ENCODE data around the gene DDX10. TPM values are rescaled to one million over a fixed set of nuclear protein-coding genes. Genes with fewer than 3 reads are reported as not detected.

Gene DDX10
- total and polyA plus RNA-seq, 4 donors, result 8.0 to 11.8 (median 9.0) TPM

DNA sequence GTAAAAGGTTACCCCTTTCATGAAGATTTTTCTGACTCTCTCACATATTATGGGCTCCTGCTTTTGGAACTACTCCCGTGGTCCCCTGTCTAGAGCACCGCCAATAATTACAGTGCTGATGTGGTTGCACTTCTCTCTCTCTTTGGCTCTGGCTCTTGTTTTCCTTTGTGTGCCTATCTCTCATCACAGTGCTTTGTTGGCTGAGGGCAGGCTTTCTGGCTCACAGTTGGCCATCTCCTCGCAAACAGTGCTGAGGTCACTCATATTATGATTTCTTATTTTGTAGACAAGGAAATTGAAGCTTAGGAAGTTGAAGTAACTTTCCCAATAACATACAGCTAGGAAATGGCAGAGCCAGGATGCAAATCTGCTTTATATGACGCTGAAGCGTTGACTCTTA is 192.5 kb downstream of the DDX10 start:
- no peaks in the 10 kb centered on the region for H3K36me3 ChIP-seq (ENCODE audit: control insufficient read depth in 4 of 4, insufficient read depth in 3 of 4, low read depth in 1 of 4, low read length in 3 of 4)
- no peaks in the 10 kb centered on the region for H3K27me3 ChIP-seq (ENCODE audit: control insufficient read depth in 4 of 4, insufficient read depth in 4 of 4, low read length in 3 of 4)
- H3K9me3 ChIP-seq (ENCODE audit: control insufficient read depth in 4 of 4, low read length in 3 of 4), result no peaks in the 10 kb centered on the region
- no peak for DNase-seq (ENCODE audit: low spot score)
- no peak overlapping the region for H3K4me3 ChIP-seq (ENCODE audit: low read depth in 1 of 3, low read length in 3 of 3)
- no peaks in the 10 kb centered on the region for H3K4me1 ChIP-seq (ENCODE audit: control insufficient read depth in 4 of 4, insufficient read depth in 4 of 4, low read length in 3 of 4)
- no peak overlapping the region for H3K9ac ChIP-seq (ENCODE audit: low read depth in 1 of 2, low read length in 2 of 2)
- 85% methylated on average over 5 of the region's 5 CpGs for WGBS
- no peak overlapping the region for H3K27ac ChIP-seq (ENCODE audit: low read depth in 1 of 2, low read length in 2 of 2)
- TF ChIP-seq RXRA (IDR thresholded peaks at IDR 0.05) (no peak), NR2F2 (IDR thresholded peaks at IDR 0.05) (peak; percentile 74)

DNA sequence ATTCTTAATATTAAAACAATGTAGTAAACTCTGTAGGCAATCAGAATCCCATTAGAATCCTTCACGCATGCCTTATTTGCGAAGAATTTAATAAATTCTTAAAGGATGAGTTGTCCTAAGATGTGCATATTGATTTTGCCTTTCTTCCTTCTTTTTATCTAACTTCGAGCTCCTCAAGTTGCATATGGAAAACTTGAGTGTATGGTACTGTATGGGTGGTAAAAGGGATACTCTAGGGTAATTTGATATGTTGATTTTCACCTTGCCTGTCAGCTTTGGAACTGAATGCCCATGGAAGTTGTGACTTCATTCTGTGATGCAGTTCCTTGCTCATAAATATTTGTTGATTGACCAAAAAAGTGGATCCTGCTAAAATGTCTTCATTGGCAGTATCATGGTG is 193.8 kb downstream of the DDX10 start:
- Histone ChIP-seq H3K4me3 (ENCODE audit: low read depth in 1 of 3, low read length in 3 of 3) (no peak overlapping the region), H3K9ac (ENCODE audit: low read depth in 1 of 2, low read length in 2 of 2) (no peak overlapping the region), H3K36me3 (ENCODE audit: control insufficient read depth in 4 of 4, insufficient read depth in 3 of 4, low read depth in 1 of 4, low read length in 3 of 4) (no peaks in the 10 kb centered on the region), H3K4me1 (ENCODE audit: control insufficient read depth in 4 of 4, insufficient read depth in 4 of 4, low read length in 3 of 4) (no peaks in the 10 kb centered on the region), H3K9me3 (ENCODE audit: control insufficient read depth in 4 of 4, low read length in 3 of 4) (no peaks in the 10 kb centered on the region), H3K27me3 (ENCODE audit: control insufficient read depth in 4 of 4, insufficient read depth in 4 of 4, low read length in 3 of 4) (no peaks in the 10 kb centered on the region), H3K27ac (ENCODE audit: low read depth in 1 of 2, low read length in 2 of 2) (no peak overlapping the region)
- no peak for DNase-seq (ENCODE audit: low spot score)
- WGBS, result 96% methylated on average over 3 of the region's 3 CpGs
- TF ChIP-seq, protein P1, sequence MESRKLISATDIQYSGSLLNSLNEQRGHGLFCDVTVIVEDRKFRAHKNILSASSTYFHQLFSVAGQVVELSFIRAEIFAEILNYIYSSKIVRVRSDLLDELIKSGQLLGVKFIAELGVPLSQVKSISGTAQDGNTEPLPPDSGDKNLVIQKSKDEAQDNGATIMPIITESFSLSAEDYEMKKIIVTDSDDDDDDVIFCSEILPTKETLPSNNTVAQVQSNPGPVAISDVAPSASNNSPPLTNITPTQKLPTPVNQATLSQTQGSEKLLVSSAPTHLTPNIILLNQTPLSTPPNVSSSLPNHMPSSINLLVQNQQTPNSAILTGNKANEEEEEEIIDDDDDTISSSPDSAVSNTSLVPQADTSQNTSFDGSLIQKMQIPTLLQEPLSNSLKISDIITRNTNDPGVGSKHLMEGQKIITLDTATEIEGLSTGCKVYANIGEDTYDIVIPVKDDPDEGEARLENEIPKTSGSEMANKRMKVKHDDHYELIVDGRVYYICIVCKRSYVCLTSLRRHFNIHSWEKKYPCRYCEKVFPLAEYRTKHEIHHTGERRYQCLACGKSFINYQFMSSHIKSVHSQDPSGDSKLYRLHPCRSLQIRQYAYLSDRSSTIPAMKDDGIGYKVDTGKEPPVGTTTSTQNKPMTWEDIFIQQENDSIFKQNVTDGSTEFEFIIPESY (IDR thresholded peaks at IDR 0.05), result no peak
- TF ChIP-seq RAD21 (IDR thresholded peaks at IDR 0.05) (no peak), FOXA1 (IDR thresholded peaks at IDR 0.05) (no peak), NR2F2 (IDR thresholded peaks at IDR 0.05) (no peak), TAF1 (conservative IDR thresholded peaks at IDR 0.05) (no peak), SP1 (IDR thresholded peaks at IDR 0.05) (no peak), GABPA (IDR thresholded peaks at IDR 0.05 in 1 of 2, conservative IDR thresholded peaks at IDR 0.05 in 1 of 2) (no peak), EGR1 (IDR thresholded peaks at IDR 0.05; ENCODE audit: low read depth in 2 of 2) (no peak)

DNA sequence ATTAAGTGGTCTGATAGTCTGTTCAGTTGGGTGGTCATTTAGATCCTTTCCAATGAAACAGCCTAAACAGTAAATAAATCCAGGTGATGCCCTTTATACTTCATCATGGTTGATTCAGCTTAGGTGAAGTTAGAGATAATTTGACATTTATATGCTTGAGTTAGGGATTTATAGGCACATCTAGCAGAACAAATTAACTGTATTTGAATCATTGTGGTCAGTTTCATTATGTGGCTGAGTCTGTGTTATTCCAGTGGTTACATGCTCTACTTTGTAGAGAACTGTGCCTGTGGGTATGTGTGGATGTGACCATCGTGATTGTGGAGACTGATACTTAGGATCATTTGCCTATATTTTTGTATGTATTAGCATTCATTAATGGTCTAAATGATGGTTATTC is 194.6 kb downstream of the DDX10 start:
- H3K27ac ChIP-seq (ENCODE audit: low read depth in 1 of 2, low read length in 2 of 2), result no peak overlapping the region
- no peak overlapping the region for H3K9ac ChIP-seq (ENCODE audit: low read depth in 1 of 2, low read length in 2 of 2)
- TF ChIP-seq, protein P1 (IDR thresholded peaks at IDR 0.05), result no peak
- no peak for TF ChIP-seq FOXA1 (IDR thresholded peaks at IDR 0.05)
- no peaks in the 10 kb centered on the region for H3K9me3 ChIP-seq (ENCODE audit: control insufficient read depth in 4 of 4, low read length in 3 of 4)
- WGBS, result 93% methylated on average over 1 of the region's 1 CpG
- H3K36me3 ChIP-seq (ENCODE audit: control insufficient read depth in 4 of 4, insufficient read depth in 3 of 4, low read depth in 1 of 4, low read length in 3 of 4), result no peaks in the 10 kb centered on the region
- H3K4me3 ChIP-seq (ENCODE audit: low read depth in 1 of 3, low read length in 3 of 3), result no peak overlapping the region
- DNase-seq (ENCODE audit: low spot score), result no peak
- no peaks in the 10 kb centered on the region for H3K27me3 ChIP-seq (ENCODE audit: control insufficient read depth in 4 of 4, insufficient read depth in 4 of 4, low read length in 3 of 4)
- H3K4me1 ChIP-seq (ENCODE audit: control insufficient read depth in 4 of 4, insufficient read depth in 4 of 4, low read length in 3 of 4), result no peaks in the 10 kb centered on the region

DNA sequence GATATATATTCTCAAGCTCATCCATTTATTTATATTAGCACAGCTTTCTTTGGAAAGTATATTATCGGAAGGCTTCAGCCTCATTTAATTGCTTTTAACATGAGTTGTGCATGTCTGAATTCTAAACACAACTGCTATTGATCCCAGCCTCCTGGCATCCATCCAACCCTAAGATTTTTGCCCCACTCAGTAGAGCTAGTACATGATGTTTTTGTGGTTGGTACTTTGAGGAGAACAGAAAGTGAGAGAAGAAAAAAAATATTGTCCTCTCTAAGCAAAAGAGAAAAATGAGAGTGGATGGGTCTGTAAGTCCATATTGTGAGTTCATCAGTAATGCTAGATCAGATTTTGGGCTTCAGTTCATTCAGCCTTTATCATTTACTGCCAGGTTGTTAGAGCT is 198.7 kb downstream of the DDX10 start:
- no peaks in the 10 kb centered on the region for H3K36me3 ChIP-seq (ENCODE audit: control insufficient read depth in 4 of 4, insufficient read depth in 3 of 4, low read depth in 1 of 4, low read length in 3 of 4)
- TF ChIP-seq EGR1 (IDR thresholded peaks at IDR 0.05; ENCODE audit: low read depth in 2 of 2) (no peak), YY1 (IDR thresholded peaks at IDR 0.05) (no peak), FOXA1 (IDR thresholded peaks at IDR 0.05) (no peak), GABPA (IDR thresholded peaks at IDR 0.05 in 1 of 2, conservative IDR thresholded peaks at IDR 0.05 in 1 of 2) (no peak)
- TF ChIP-seq, protein P2, sequence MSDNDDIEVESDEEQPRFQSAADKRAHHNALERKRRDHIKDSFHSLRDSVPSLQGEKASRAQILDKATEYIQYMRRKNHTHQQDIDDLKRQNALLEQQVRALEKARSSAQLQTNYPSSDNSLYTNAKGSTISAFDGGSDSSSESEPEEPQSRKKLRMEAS (IDR thresholded peaks at IDR 0.05), result no peak
- no peak for DNase-seq (ENCODE audit: low spot score)
- H3K9me3 ChIP-seq (ENCODE audit: control insufficient read depth in 4 of 4, low read length in 3 of 4), result no peaks in the 10 kb centered on the region
- H3K27me3 ChIP-seq (ENCODE audit: control insufficient read depth in 4 of 4, insufficient read depth in 4 of 4, low read length in 3 of 4), result no peaks in the 10 kb centered on the region
- H3K4me1 ChIP-seq (ENCODE audit: control insufficient read depth in 4 of 4, insufficient read depth in 4 of 4, low read length in 3 of 4), result no peaks in the 10 kb centered on the region
- H3K9ac ChIP-seq (ENCODE audit: low read depth in 1 of 2, low read length in 2 of 2), result no peak overlapping the region
- H3K27ac ChIP-seq (ENCODE audit: low read depth in 1 of 2, low read length in 2 of 2), result no peak overlapping the region
- 94% methylated on average over 1 of the region's 1 CpG for WGBS
- H3K4me3 ChIP-seq (ENCODE audit: low read depth in 1 of 3, low read length in 3 of 3), result no peak overlapping the region
